Stimulated activated CD8-positive, alpha-beta memory T cell treated with anti-CD3 and anti-CD28 coated beads, Interleukin-15, amount 100 ng/mL, for 4 hours (primary cell): Measurements from ENCODE around the gene MEIS1.

Source experiments
- DNase-seq, 2 donors: peaks; one replicate each; pipeline ENCODE4 v3.0.0-alpha.2; 2020; ENCODE audit warnings: low read depth in 2 of 2

The MEIS1 gene

DNA sequence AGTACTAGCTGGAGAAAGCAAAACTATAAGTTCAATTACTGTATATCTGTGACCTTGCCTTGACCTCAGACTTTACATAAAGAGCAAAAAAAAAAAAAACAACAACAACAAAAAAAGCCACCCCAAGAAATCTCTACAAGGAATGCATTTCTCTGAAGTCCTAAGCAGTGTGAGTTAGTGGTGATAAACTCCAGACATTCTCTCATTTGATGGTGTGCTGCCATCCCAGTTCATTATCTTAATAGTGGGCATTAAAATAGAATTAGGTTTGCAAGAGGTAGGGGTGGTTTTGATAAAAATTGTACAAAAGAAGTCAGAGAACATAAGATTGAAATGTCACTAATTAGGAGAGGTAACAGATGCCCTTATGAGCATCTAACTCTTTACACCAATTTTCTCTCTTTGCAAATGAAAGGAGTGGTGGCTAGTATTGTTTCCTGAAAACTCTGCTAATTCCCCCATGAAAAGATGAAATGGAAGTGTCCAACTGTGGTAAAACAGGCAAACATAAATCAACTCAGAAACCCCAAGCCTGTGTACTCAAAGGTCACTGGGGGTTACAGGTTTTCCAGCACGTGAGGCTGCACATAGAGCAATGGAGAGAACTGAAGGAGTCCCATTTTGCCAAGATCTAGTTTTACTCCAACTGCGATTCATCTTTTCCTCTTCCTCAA lies 131.9 kb downstream of the MEIS1 start:
- DNase-seq: no peak

DNA sequence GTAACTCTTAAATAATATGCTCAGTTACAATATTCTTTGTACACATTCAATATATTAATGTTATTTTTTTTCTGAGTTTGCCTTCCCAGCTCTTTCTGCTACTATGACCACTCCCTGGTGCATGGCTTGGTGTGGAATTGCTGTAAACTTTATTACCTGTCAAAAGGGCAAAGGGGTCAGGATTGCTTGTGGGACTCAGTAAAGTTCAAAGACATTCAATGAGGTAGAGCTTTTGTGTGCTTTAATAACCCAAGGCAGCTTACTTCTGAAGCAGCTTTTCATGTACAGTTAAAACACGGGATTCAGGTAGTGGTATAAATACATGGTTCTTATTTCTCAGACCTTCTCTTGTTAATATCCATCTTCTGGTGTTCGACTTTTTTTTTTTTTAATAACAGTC lies 132.8 kb downstream of the MEIS1 start:
- no peak for DNase-seq

DNA sequence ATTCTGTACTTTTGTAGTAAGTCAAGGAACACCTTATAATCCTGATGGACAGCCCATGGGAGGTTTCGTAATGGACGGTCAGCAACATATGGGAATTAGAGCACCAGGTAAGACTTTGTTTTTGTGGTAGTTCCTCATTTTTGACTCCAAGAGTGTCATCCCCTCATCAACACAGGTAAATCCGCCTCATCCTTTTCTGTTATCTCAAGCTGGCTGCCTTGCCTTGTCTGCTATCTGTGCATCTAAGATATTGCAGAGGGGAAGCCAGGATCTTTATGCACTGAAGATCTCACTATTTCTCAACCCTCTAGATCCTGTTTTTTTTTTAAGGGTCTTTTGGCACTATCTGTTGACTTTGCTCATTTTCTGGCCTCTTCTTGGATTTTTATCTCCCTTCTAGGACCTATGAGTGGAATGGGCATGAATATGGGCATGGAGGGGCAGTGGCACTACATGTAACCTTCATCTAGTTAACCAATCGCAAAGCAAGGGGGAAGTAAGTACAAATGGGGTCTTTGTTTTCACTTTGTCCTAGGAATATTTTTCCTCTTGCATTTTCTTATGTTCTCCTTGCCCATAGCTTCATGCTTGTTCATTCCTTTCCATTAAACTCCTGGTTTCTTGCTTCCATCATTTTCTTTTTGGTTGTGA lies 133.8 kb downstream of the MEIS1 start:
- DNase-seq: no peak

DNA sequence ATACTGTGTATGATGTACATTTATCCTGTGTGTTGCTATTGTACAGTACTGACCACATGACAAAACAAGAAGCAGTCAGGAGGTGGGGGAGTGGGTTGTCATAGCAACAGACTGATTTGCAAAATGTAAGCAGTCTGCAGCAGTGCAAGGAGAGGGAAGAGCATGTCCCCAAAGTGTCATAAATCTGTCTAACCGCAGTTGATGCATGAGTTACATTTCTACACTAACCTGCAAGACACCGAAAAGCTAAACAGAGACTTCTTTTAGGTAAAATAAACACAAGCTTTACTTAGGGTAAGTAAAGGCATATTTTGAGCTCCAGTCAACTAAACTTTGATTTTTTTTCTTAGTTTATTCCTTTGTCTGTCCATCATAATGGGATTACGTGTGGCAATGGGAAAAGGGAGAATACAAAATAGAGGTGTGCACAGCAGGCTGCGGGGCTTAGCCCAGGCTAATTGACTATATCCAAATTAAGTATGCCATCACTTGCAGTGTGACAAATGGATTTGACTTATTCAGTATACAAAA lies 134.5 kb downstream of the MEIS1 start:
- no peak for DNase-seq

DNA sequence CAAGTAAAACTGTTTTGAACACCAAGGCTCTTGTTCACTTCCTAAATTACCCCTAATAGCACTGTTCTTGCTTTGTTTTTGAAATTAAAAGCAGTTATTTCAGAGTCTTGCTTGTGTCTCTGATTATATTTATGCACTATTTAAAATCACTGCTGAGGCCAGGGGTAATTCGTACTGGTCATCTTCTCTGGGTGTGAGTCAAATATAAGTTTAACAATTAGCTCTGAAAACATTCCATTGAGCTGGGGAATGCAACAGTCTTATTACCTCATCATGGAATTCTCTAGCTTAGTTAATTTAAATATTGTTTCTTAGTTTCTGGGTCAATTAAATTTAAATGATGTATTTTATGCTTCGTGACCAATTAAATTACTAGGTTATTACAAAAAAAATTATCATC lies 135.0 kb downstream of the MEIS1 start:
- no peak for DNase-seq

DNA sequence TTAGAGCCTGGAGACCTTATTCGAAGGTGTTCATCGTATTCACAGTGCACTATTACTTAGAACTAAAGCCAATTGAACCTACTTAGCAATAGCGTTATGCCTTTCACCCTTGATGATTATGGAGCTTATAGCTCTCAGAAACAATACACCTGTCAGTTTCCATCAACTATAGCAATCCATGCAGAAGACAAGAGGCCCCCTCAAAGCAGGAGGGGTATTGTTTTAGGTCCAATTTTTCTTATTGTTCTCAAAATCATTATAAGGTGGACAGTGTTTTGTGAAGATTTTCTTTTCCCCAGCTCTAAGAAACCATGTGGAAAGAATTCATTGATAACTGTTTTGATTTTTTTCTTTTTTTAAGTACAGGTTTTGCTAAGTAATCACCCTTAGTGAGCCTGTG lies 135.5 kb downstream of the MEIS1 start:
- DNase-seq: no peak

DNA sequence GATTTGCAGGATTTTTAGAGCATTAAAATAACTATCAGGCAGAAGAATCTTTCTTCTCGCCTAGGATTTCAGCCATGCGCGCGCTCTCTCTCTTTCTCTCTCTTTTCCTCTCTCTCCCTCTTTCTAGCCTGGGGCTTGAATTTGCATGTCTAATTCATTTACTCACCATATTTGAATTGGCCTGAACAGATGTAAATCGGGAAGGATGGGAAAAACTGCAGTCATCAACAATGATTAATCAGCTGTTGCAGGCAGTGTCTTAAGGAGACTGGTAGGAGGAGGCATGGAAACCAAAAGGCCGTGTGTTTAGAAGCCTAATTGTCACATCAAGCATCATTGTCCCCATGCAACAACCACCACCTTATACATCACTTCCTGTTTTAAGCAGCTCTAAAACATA lies 137.0 kb downstream of the MEIS1 start:
- no peak for DNase-seq

DNA sequence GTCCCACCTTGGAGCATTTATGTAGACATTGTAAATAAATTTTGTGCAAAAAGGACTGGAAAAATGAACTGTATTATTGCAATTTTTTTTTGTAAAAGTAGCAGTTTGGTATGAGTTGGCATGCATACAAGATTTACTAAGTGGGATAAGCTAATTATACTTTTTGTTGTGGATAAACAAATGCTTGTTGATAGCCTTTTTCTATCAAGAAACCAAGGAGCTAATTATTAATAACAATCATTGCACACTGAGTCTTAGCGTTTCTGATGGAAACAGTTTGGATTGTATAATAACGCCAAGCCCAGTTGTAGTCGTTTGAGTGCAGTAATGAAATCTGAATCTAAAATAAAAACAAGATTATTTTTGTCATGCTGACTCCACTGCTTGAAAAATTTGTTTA lies 137.5 kb downstream of the MEIS1 start:
- DNase-seq: no peak

DNA sequence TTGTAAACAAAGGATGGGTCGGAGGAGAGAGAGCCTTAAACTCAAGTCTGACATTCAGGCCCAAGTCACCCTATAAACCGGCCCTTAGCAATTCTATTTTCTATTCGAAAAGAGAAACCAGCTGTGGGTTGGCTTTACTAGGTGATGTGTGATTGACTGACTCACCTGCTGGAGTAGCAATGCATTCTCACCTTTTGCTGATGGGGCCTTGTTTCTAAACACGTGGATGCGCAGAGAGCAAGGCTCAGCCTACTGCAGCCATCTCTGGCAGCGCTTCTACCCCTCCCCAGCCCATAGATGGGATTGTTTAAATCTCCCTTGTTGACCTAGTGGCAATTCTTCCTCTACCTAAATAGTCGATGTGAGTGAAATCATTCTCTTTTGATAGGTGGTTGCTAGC lies 138.5 kb downstream of the MEIS1 start:
- DNase-seq: no peak

DNA sequence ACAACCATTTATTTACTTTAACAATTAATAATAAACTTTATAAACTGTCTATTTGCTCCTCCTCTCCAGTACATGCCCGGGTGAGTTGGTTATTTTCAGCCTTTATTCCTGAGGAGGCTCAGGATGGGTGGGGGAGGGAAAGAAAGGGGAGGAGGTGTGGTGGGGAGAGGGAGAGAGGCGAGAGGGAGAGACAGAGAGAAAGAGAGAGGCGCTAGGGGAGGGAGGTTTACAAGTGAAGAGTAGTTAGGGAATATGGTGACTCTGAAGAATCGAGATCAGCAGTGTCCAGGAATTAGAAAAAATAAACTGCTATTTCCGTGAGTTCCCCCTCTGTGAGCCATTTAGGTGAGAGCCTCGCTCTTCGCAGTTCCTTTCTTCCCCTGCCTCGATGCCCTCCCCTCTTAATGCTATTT lies 138.9 kb downstream of the MEIS1 start:
- no peak for DNase-seq

DNA sequence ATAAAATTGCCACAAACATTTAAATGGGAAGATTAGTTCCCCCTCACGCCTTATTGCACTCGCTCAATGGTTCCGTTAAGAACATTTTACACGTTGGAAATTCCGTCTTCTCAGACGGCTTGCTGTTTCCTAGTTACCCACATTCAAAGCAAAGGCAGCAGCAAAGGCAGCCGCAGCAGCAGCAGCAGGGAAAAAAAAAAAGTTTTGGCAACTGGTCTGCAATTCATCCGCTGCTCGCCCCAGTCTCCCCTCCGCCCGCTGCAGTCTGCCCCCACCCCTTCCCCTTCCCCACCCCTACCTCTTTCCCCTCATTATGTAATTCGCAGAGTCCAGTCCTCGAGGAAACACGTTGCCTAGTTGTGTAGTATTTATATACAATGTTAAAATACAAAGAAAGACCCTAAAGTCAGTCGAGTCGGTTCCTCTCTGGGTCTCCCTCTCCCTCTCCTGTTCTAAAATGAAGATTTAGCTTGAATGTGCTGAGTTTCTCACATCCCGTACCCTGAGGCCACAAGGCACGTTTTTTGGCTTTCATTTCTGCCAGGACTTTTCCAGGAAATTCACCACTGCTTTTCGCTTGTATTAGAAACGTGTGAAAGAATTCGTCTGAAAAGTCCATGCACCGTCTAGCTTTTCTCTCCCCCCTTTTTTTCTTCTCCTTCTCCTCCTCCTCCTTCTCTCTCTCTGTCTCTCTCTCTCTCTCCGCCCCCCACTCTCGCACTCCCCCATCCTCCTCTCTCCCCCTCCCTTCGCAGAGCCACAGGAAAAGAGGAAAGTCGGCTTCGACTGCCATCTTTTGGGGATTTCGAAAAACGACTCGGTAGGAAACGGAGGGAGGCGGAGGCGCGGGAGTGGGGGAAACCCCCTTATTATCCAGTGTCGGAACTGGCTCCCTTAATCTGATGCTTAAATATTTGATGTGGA lies 140.0 kb downstream of the MEIS1 start:
- DNase-seq: no peak

DNA sequence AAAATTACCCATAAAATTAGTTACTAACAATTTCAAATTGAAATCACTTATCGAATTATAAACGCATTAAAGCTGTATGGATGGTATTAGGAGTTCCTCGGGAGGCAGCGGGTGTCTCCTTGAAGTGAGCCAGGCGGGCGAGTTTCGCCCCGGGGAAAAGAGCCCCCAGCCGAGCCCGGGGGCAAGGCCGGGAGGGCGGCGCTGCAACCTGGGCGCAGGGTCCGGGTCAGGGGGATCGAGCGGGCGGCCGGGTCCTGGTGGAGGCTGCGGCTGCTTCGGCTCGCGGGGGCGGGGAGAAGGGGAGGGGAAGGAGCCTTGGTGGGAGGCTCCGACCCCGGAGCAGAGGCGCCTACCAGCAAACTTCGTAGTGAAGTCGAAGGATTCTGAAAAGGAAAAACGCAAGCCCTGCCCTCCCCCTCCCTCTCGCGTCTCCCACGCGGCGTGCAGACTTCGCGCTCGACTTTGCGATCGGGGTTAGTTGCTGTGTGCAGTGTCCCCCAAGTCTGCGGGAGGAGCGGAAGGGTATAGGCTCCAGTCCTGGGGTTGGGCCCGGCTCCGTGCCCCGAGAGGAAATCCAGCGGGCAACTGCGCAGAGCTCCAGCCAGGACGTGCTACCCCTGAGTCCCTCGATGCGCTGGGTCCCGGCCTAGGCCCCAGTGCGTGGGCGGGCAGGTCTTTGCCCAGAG lies 140.8 kb downstream of the MEIS1 start:
- no peak for DNase-seq

DNA sequence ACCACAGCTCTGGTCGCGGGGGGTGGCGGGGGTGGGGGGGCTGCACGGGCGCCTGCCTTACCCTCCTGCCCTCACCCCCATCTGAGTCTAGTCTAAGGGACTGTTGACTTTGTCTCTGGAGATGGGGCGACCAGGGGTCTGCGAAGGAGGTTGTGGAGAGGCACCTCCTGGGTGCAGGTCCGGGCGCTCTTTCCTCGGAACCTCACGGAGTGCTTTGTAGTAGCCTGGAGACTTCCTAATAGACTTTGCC lies 141.3 kb downstream of the MEIS1 start:
- no peak for DNase-seq

DNA sequence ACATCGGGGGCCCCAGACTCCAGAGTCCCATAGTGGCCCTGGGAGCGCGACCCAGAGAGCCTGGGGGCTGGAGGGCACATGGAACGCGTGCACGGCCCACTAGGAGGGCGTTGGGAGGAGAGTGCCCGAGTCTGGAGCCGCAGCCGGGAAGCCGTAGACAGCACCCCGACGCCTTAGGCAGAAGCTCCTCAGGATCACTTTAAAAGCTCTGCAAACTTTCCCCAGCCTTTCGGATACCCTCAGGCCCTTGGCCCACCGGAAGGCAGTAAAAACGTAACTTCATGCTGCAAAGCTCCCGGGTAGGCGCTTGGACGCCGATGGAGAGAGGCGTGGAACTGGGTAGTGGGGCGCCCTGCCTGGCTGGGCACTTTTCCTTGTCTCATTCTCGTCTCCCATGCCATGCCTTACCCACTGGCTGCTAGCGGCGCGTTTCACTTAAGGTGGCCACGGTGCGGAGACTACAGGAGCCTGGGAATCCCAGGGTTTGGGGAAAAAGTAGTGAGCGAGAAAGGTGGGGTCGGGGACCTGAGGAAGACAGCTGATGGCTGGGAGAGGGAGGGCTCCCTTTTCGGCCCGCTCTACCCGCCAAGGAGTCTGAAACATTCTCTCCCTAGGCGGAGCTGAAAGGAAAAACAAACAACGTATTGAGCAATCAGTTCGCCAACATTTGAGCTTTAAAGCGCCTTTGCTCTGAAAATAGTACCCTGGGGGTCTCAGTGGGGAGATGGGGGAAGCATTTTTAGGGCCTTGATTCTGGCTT lies 141.8 kb downstream of the MEIS1 start:
- DNase-seq: no peak

DNA sequence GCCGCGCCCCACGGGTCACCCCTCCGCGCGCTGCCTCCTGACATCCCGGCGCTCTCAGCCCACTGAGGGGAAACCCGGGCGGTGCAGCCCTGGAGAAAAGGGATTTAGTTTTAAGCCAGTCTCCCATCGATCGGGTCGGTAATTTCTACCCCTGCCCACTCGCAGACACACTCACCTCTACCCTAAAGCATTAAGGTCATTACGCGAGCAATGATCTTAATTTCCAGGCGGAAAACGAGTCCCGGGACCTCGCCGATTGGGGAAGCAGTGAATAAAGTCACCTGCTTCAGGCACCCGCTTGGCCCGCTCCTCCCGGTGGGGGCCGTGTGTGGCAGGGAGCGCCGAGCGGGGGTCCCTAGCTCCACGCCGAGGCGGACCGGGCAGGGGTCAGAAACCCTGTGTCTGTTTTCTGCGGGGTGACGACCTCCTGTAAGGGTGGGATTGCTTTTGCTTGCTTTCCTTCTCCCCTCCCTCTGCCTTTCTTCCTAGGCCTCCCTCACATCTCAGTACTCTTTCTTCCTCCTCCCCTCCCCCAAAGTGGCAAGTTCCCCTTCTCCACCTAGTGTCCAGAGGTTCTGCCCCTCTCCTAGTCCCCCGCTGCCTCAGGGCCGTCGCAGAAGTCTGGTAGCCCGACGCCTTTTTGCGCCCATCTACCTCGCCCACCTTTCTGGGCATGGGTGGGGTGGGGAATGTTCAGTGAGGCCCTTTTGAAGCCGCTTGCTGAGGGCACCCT lies 142.6 kb downstream of the MEIS1 start:
- no peak for DNase-seq

DNA sequence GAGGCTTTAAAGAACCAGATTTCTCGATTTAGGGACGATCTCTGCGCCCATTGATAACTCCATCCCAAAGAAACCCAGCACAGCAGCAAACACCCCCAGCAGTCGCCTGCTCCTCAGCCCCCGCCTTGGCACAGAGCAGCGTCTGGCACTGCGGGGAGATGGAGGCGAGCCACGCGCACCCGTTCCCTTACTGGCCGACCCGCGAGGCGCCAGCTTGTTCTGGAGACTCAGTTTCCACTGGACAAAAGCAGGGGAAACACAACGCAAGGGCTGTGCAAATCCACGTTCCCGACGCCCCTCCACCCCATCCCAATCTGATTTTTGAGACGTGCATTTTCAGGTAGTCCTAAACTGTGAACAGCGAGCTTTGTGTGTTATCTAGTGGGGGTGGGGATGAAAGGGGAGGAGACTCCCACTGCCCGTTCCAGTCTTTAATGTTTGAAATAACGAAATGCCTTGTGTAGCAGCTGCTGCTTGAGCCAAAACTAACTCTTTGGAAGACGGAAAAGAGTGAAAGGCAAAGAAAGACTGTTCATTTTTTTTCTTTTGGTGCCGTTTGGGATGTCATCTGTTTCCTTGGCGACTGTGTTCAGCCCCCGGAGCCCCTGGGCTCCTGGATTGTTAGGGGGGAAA lies 143.2 kb downstream of the MEIS1 start:
- DNase-seq: no peak

DNA sequence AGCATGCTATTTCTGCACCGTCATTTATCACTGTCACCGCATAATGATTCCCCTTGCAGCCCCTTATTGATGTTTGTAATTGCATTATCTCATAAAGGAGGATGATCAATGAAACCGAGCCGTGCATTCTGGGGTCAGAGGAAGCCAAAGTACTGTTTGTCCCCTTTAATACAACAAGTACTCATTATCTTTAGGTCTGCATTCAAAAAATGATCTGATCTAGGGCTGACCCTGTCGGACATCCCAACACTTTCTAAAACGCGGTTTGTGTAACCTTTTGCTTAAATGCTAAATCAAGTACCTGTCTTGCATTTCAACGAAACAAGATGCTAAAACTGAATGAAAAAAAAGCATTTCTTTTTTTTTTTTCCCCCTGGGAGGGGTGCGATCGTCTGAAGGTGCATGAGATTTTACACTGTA lies 143.8 kb downstream of the MEIS1 start:
- no peak for DNase-seq

DNA sequence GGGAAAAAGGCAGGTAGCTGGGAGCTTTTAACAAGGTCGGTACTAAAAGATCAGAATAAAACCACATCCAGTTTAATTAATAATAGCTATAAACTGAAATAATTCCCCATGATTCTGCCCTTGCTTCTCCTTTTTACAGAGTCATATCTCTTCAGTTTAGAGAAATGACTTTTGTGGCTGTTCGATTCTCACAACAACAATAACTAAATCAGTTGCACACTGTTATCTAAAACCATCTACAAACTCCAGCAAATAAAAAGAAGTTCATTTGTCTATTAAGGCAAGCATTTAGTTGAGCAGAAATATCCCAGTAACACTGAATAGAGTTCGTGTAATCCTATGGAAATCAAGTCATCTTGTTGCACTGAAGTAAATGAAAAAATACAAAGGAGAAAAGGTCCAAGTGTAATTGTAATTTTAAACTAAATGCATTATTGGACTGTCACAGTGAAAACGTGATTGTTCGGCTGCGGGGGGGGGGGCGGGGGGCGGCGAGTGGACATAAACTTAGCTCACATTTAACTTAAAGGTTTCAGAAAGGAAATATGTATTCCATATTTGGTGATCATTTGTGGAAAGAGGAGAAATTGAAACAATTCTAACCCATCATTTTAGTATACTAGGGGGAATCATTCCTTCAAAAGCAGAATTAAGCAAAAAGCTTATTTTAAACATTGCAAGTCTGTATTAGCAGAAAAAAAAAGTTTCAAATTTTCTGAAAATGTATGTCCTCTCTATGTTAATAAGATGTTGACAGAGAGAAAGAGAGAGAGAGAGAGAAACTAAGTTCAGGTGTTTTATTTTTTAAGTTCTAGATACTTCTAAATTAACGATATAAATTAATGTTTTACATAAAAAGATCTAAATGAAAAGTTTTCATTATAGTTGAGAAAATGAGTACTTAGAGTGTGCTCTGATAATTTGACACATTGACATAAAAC lies 144.5 kb downstream of the MEIS1 start:
- no peak for DNase-seq
